Esophagus muscularis mucosa (tissue), 4 donors: ENCODE measurements around the gene TRIM14.

Source experiments
- EP300 ChIP-seq: sonication (generic); formaldehyde crosslinking; IDR thresholded peaks from one replicate; pipeline ENCODE4 v1.6.1; 2017; ENCODE audit warnings: antibody characterized with exemption
- POLR2A ChIP-seq: fragments of 450-650 bp; IDR thresholded peaks from one replicate; pipeline ENCODE4 v1.6.1; 2017; ENCODE audit warnings: antibody characterized with exemption, moderate library complexity, mild to moderate bottlenecking, low read depth
- TF ChIP-seq, protein P1 (sequence below), 3 experiments: fragments of 200-600 bp in 2 of 3; fragments of 450-650 bp in 1 of 3; sonication (generic) in 2 of 3; IDR thresholded peaks; one replicate each; pipeline ENCODE4 v1.5.1; 2017 to 2019; ENCODE audit warnings: antibody characterized with exemption in 3 of 3, mild to moderate bottlenecking in 2 of 3, moderate library complexity in 1 of 3

DNA sequence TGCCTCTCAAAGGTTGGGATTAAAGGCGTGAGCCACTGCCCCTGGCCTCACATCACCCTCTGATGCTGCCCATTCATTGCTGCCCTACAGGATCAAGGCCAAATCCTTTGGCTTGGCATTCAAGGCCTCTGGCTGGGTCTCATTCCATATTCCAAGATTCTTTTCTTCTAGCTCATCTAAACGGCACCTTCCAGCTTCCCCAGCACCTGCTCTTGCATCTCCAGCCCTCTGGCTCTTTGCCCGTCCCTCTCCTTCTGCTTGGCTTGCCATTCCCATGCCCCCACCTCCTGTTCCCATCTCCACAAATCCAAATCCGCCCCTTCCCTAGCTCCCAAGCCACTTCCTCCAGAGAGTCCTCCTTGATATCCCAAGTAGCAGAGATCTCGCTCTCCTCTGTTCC is 40.3 kb upstream of the TRIM14 start:
- TF ChIP-seq, protein P1, sequence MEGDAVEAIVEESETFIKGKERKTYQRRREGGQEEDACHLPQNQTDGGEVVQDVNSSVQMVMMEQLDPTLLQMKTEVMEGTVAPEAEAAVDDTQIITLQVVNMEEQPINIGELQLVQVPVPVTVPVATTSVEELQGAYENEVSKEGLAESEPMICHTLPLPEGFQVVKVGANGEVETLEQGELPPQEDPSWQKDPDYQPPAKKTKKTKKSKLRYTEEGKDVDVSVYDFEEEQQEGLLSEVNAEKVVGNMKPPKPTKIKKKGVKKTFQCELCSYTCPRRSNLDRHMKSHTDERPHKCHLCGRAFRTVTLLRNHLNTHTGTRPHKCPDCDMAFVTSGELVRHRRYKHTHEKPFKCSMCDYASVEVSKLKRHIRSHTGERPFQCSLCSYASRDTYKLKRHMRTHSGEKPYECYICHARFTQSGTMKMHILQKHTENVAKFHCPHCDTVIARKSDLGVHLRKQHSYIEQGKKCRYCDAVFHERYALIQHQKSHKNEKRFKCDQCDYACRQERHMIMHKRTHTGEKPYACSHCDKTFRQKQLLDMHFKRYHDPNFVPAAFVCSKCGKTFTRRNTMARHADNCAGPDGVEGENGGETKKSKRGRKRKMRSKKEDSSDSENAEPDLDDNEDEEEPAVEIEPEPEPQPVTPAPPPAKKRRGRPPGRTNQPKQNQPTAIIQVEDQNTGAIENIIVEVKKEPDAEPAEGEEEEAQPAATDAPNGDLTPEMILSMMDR (IDR thresholded peaks at IDR 0.05): no peak
- TF ChIP-seq POLR2A: no peak
- TF ChIP-seq EP300: no peak
